ENCODE results near the gene MPZL3. TPM values are rescaled to one million over a fixed set of nuclear protein-coding genes. Genes with fewer than 3 reads are reported as not detected.

Gene MPZL3
- polyA plus RNA-seq, 1 donor = 0.52 TPM

- peak; percentile 87 for DNase-seq
Measured at GRCh38 chr11:118180300-118180703, 71.9 kb downstream of the MPZL3 start.

- no peak for DNase-seq
Measured at GRCh38 chr11:118176778-118177134, 75.4 kb downstream of the MPZL3 start.

Other genes starting within 250 kb of the MPZL3 start
- gene TMPRSS4, start 175.3 kb downstream of the MPZL3 start, polyA plus RNA-seq (ENCODE audit: insufficient read length) = 0.08 TPM
- gene SMIM35, start 165.4 kb downstream of the MPZL3 start, polyA plus RNA-seq (ENCODE audit: insufficient read length) = 0.76 TPM
- 3.7 TPM for gene SCN4B, start 99.5 kb downstream of the MPZL3 start, polyA plus RNA-seq (ENCODE audit: insufficient read length)
- gene SCN2B, start 75.7 kb downstream of the MPZL3 start, polyA plus RNA-seq (ENCODE audit: insufficient read length) = 2.9 TPM
- 3.0 TPM for gene JAML, start 27.4 kb downstream of the MPZL3 start, polyA plus RNA-seq (ENCODE audit: insufficient read length)
- gene MPZL2, start 11.9 kb upstream of the MPZL3 start, polyA plus RNA-seq (ENCODE audit: insufficient read length) = 0.90 TPM
- 0.50 TPM for gene CD3E, start 52.4 kb upstream of the MPZL3 start, polyA plus RNA-seq (ENCODE audit: insufficient read length)
- not detected for gene CD3D, start 90.3 kb upstream of the MPZL3 start, polyA plus RNA-seq (ENCODE audit: insufficient read length)
- gene CD3G, start 92.0 kb upstream of the MPZL3 start, polyA plus RNA-seq (ENCODE audit: insufficient read length) = 0.17 TPM
- 22.2 TPM for gene UBE4A, start 107.2 kb upstream of the MPZL3 start, polyA plus RNA-seq (ENCODE audit: insufficient read length)
- 324 TPM for gene ATP5MG, start 149.2 kb upstream of the MPZL3 start, polyA plus RNA-seq (ENCODE audit: insufficient read length)
- 34.5 TPM for gene KMT2A, start 184.1 kb upstream of the MPZL3 start, polyA plus RNA-seq (ENCODE audit: insufficient read length)